Stimulated activated CD4-positive, alpha-beta T cell treated with anti-CD3 and anti-CD28 coated beads, Interleukin-15, amount 100 ng/mL, for 24 hours (primary cell): Measurements from ENCODE around the gene PDE6B.
"Not testable (repeated sequence)": the region's sequence is repeated elsewhere in the genome, so short reads cannot be mapped to it uniquely, and the experiment has no call there.

Source experiments
- DNase-seq: peaks from one replicate; pipeline ENCODE4 v3.0.0-alpha.2; 2020

The PDE6B gene

DNA sequence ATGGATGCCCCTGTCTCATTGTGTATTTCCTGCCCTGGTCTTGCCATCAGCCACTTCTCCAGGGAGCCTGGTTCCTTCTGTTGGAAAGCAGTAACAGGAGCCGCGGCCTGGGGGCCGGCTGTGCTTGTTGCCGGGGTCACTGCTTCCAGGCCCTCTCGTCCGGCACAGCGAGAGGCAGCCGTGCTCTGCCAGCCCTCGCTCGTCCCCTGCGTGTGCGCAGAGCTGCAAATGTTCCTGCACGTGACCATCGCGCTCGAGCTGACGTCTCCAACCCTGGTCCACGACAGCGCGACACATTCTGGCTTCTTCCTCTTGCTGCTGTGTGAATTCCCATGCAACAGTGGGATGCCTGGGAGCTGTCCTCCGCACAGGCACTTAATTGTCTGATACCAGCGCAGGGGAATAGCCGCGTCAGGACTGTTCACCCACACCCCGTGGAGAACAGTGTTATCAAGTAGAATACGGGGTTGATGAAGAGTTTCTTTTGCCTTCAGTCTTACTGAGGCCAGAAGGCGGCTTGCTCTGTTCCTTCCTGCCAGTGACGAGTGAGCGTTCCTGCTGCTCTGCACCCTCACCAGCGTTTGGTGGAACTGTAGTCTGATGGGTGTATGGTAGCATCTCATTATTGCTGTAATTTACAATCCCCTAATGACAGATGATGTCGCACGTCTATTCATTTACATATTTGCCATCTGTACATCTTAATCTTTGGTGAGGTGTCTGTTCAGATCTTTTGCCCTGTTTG lies 12.3 kb downstream of the PDE6B start:
- no peak for DNase-seq

DNA sequence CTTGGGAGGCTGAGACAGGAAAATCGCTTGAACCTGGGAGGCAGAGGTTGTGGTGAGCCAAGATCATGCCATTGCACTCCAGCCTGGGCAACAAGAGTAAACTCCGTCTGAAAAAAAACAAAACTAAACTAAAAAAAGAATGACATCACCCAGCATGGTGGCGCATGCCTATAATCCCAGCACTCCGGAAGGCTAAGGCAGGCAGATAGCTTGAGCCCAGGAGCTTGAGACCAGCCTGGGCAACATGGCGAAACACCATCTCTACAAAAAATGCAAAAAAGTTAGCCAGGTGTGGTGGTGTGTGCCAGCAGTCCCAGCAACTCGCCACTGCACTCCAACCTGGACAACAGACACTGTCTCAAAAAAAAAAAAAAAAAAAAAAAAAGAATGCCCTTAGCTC lies 17.0 kb downstream of the PDE6B start:
- not testable (repeated sequence) for DNase-seq

DNA sequence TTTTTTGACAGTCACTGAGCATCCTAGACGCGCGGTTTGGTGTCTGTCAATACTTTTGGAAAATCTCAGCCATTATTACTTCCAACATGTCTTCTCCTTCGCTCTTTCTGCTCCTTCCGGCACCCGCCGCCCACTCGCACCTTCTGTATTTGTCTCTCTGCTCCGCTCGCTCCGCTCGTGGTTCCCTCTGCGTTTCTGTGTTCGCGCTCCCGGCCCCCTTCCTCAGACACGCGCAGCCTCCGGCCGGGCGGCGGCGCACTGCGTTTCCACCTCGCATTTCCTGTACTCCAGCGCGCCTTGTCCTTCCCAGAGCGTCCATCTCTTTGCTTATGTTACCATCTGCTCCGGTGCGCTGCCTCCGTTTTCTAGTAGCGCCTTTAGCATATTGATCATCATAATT lies 21.1 kb downstream of the PDE6B start:
- DNase-seq: peak; percentile 53

DNA sequence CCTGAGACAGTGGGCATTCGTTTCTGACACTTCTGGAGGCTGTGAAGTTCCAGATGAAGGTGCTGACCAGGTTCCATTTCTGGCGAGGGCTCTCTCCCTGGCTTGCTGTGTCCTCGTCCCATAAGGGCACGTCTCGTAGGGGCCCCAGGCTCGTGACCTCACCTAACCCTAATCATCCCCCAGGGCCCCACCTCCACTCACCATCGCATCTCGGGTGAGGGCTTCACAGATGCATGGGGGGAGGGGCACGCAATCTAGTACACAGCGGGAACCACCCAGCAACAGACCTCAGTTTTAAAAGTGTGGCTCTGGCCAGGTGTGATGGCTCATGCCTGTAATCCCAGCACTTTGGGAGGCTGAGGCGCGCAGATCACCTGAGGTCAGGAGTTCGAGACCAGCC lies 22.1 kb downstream of the PDE6B start:
- no peak for DNase-seq

DNA sequence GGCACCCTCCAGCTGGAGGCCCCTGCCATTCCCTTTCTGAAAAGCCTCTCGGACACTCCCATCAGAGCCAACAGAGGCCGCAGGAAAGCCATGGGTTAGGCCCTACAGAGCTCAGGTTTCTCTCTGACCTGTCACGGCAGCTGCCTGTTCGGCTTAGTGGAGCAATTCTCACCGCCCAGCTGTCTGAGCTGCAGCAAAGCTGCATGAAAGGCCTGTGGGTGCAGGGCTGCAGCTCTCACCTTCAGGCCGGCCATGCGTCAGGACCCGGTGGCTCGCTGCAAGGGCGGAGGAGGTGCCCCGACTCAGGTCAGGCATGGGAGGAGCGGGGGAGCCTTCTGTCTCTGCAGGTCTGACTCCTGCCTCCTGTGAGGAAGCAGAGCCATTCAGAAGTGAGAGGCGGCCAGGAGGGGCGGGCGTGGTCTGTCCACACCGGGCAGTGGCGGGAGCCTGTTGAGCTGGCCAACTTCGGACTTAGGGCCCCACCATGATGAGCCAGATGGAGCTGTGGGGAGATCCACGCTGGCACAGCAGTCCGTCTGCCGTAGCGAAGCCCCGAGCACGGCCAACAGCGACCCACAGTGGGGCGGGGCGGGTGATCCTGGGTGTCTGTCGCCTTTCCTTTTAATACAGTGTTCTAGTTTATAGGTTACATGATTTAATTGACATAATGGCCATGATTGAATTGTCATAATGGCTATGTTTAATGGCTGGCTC lies 23.4 kb downstream of the PDE6B start:
- DNase-seq: no peak

DNA sequence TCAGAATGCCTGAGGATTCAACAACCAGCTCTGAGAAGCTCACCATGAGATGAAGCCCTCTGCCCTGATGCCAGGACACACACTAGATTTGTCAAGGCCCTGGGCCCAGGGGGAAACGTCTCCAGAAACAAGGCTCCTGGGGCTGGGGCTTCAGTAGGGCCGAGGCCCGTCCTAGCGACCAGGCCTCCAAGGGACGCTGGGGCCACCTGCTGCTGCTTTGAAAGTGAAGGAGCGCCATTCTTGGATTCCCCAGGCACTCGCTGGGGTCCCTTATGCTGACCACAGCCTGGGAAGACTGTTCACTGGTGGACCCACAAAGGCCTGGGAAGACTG lies 23.9 kb downstream of the PDE6B start:
- DNase-seq: no peak

DNA sequence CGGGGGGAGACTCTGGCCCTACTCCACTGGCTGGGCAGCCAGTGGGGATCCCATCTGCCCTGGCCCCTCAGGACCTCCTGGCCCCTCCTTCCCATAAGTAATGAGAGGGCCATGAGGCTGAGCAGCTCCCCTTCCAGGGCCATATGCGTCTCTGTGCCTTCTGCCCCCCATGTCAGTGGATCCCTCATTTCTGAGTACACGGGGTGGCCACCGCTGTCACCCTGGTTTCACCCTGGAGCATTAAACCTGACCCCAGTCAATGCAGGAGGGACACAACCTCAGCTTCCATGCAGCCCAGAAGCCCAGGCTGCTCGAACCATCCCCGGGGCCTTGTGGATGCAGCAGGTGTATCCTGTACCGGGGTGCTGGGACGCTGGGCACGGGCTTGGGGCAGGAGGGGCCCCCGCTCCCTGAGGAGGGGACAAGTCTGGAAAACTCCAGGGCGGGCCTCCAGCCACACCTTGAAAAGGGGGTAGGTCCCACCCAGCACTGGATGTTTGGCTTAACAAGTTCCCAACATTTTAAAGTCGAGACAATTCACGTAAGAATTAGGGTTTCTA lies 24.5 kb downstream of the PDE6B start:
- no peak for DNase-seq

DNA sequence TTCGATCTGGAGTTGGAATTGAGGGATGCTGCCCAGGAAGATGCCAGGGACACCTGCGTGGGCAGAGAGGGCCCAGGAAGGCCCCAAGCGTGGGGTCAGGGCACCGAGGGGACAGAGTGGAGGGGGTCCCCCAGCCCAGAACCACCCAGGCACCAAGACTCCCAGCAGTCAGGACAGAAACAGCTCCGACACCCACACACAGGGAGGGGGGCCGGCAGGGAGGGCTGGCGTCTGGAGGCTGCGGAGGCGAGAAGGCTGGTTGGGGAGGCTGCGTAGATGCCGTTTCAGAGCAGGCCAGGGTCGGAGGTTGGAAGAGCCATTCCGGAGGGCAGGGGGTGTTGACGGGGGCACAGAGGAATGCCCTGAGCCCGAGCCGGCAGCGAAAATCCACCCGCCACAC lies 25.1 kb downstream of the PDE6B start:
- no peak for DNase-seq

DNA sequence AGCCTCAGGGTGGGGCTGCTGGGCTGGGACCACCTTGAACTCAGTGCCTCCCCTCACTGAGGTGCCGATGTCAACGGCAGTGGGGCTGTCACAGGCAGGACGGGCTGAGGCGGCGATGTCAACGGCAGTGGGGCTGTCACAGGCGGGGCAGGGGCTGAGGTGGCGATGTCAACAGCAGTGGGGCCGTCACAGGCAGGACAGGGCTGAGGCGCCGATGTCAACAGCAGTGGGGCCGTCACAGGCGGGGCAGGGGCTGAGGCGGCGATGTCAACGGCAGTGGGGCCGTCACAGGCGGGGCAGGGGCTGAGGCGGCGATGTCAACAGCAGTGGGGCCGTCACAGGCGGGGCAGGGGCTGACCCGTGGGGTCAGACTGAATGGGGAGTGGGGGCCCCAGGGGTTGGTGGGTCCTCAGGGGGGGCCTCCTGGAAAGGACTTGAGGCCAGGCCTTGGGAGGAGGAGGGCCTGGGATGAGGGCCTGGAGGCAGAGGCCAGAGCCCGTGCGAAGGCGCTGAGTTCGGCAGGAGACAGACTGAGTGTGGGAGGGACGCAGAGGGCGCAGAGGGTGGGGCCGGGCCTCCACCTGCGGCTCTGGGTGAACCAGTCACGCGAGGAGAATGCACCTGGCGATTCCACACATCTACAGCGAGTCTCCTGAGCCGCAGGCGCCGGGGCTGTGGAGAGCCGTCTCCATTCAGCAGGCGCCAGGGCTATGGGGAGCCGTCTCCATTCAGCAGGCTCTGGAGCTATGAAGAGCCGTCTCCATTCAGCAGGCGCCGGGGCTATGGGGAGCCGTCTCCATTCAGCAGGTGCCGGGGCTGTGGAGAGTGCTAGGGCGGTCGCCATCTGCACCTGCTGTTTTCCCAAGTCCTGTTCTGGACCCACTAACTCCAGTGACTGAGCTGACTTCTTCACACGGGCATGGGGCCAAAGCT lies 25.8 kb downstream of the PDE6B start:
- DNase-seq: no peak

DNA sequence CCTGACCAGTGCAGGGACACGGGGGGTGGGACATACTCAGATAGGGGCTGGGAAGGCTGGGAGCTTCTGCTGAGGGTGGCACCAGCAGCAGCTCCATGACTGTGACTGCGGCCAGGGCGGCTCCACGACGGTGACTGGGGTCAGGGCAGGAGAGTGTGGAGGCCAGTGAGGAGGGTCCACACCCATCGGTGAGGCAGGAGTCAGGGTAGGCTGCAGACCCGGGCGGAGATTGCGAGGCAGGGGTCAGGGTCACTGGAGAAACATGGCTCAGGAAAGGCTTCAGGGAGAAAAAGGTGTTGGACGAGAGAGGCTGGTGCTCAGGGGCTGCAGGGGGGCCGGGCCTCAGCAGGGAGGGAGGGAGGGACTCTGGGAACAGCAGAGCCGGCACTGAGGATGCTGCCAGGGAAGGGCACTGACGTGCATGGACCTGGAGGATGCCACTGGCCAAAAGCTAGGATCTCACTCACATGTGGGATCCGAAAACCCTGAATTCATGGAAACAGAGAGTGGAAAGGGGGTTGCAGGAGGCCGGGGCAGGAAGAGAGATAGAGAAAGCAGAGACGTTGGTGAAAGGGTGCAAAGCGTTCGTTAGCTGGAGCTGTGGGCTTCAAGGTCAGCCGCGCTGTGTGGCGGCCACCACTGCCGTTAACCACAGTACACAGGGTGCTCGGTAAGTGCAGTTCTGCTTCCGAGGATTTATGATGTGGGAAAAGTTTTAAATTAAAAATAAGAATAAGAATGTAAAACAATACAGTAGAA lies 26.7 kb downstream of the PDE6B start:
- no peak for DNase-seq

DNA sequence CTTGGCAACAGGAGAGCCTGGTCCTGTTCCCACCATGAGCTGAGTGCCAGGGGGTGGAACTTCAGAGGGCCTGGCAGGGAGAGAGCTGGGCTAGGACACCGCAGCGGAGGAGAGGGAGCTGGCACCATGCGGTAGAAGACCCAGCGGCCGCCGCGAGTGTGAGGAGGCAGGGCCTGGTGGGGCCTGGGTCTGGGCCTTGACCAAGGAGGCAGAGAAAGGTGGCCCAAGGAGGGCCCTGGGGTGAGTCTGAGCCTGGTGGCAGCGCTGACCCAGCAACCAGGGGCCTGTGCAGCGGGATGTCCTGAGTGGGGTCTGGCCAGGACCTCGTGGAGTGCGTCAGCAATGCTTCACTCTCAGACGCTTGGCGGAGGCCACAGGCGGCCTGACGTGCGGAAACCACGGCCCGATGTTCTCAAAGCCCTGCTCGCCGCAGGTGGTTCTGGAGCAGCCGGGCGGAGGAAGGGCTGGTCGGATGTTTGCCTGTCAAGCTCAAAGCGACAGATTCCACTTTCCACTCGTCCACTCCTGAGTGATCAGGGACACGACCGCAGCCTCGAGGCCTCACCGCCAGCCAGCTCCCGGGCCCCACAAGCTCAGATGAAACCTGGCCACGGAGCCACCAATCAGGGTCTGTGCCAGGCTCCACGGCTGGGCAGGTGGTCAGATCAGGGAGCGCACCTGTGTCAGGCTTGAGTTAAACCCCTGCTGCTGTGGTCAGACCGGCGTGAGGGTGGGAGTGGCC lies 27.9 kb downstream of the PDE6B start:
- DNase-seq: no peak

DNA sequence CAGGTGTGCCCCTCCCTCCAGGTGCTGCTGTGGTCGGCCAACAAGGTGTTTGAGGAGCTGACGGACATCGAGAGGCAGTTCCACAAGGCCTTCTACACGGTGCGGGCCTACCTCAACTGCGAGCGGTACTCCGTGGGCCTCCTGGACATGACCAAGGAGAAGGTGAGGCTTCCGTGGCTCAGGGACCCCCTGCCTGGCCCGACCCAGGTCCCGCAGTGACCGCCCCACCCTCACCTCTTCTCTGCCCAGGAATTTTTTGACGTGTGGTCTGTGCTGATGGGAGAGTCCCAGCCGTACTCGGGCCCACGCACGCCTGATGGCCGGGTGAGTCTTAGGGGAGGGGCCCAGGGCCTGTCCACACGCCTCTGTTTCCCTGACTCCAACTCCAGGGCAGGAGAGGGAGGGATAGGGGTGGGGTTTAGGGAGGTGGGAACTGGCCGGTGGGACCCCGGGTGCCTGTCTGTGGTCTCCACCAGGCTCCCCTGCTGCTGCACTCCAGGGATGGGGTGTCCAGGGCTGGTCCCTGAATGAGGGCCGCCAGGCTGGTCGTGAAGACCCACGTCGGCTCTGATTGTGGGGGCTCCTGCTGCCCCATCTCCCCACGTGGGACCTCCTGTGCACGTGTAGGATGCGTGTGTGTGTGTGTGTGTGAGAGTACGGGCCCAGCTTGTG lies 28.6 kb downstream of the PDE6B start:
- no peak for DNase-seq

DNA sequence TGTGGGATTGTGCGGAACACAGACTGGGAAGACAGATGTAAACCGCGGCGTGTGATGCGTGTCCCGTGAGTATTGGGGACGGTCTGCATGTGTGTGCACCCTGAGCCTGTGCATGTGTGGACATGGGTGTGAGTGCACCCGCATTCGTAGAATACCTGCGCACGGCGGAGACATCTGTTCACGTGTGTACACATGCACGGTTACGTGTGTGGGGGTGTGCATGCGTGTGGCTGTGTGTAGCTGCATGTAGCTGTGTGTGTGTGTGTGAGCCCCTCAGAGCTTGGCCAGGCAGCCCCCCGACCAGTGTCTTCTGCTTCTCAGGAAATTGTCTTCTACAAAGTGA lies 29.1 kb downstream of the PDE6B start:
- DNase-seq: no peak

DNA sequence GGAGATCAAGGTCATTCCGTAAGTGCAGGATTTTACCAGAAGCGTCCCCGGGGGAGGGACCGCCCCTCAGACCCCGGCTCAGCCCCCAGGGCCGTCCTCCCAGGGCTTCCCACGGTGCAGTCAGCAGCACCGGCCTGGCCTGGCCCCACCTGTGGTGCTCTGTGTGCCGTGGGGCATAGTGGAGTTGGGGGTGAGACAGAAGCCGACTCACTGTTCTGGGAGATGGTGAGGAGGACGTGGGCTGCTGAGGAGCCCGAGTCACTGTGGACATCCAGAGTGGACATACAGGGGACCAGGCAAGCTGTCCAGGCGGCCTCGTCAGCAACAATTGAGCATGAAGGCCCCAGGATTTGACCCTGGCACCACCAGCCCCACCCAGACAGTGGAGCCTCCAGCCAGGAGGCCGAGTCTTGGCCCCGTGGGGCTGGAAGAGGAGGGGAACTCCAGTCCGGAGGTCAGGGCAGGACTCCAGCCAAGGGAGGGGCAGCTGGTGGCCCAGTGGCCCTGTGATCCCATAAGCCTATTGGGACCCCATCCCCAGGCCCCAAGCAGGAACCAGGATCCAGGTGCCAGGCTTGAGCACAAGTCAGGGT lies 29.6 kb downstream of the PDE6B start:
- no peak for DNase-seq

DNA sequence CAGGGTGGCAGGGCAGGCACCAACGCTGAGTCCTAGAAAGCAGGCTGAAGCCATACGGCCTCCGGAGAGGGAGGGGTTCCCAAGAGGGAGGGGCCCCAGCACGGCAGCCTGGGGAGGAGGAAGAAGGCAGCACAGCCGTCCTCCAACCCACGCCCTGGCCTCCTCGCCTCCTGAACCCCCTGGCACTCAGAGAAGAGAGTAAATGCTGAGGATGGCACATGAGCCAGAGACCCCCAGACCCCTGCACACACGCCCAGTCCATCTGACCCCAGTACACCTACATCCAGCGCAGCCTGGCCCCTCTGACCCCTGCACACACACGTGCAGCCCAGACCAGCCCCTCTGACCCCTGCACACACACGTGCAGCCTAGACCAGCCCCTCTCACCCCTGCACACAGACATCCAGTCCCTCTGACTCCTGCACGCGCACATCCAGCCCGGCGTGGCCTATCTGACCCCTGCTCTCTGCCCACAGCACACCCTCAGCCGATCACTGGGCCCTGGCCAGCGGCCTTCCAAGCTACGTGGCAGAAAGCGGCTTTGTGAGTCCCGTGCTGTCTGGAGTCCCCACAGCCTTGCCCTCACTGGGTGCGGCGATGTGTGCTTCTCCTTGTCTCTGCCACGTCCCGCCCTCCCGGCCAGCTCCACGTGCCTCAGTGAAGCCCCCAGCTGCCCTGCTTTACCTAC lies 30.2 kb downstream of the PDE6B start:
- DNase-seq: no peak

DNA sequence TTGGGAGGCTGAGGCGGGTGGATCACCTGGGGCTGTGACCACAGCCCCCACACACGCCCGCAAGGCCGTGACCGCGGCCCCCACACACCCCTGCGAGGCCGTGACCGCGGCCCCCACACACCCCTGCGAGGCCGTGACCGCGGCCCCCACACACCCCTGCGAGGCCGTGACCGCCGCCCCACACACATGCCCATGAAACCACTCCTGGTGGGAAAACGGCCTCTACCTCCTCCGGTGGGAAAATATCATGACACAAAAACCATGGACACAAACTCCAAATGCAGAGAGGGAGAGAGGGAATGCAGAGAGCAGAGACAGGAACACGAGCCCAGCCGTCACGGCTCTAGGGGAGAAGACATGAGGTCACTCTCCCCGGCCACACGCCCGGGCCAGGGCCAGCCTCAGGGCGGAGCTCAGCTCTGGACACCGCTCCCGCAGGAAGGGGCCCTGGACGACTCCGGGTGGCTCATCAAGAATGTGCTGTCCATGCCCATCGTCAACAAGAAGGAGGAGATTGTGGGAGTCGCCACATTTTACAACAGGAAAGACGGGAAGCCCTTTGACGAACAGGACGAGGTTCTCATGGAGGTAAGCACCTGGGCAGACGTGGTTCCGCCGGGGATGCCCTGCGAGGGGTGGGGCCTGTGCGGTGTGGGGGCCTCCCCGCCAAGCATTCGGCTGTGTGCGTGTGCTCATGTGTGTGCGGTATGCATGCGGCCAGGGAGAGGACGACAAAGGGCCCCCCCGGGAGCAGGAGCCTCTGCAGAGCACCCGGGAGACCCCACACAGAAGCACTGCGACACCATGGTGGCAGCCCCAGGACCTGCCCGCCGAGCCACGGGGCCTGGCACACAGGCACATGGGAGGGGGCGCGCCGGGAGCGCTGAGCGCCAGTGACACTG lies 31.3 kb downstream of the PDE6B start:
- DNase-seq: peak; percentile 1

DNA sequence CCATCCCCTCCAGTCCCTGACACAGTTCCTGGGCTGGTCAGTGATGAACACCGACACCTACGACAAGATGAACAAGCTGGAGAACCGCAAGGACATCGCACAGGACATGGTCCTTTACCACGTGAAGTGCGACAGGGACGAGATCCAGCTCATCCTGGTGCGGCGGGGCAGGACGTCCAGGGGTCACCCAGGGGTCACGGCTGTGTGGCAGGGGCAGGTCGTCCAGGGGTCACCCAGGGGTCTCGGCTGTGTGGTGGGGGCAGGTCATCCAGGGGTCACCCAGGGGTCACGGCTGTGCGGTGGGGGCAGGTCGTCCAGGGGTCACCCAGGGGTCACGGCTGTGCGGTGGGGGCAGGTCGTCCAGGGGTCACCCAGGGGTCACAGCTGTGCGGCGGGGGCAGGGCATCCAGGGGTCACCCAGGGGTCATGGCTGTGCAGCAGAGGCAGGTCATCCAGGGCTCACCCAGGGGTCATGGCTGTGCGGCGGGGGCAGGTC lies 32.0 kb downstream of the PDE6B start:
- no peak for DNase-seq

DNA sequence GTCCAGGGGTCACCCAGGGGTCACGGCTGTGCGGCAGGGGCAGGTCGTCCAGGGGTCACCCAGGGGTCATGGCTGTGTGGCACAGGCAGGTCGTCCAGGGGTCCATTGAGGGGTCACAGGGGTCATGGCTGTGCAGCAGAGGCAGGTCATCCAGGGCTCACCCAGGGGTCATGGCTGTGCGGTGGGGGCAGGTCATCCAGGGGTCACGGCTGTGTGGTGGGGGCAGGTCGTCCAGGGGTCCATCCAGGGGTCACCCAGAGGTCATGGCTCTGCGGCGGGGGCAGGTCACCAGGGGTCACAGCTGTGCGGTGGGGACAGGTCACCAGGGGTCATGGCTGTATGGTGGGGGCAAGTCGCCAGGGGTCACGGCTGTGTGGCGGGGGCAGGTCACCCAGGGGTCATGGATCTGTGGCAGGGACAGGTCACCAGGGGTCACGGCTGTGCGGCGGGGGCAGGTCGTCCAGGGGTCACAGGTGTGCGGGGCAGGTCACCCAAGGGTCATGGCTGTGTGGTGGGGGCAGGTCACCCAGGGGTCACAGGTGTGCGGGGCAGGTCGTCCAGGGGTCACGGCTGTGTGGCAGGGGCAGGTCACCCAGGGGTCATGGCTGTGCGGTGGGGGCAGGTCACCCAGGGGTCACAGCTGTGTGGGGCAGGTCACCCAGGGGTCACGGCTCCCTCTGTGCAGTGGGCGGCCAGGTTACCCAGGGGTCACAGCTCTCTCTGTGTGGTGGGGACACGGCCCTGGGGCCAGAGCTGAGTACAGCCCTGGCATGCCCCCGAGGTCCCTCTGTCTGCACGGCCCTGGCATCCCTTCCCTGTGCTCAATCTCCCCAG lies 32.7 kb downstream of the PDE6B start:
- no peak for DNase-seq
